ENCODE measurements around the gene ADAMTS17.

GRCh38 chr15:100341239-100341749 lies 481 bp downstream of the ADAMTS17 start:
- no peak for TF ChIP-seq CTCF (IDR thresholded peaks at IDR 0.05)
- TF ChIP-seq EZH2 (IDR thresholded peaks at IDR 0.05), result no peak
- no peak for TF ChIP-seq EZH2phosphoT487 (IDR thresholded peaks at IDR 0.05)

Measured in neural progenitor cell (in vitro differentiated cells).